Measurements from ENCODE around the gene RAI1. TPM values are rescaled to one million over a fixed set of nuclear protein-coding genes. Genes with fewer than 3 reads are reported as not detected.

RAI1 gene
- total and polyA plus RNA-seq, 2 of the 13 experiments (the other 11 are each of a cell fraction or from before 2014, with no cell fraction given), result 3.4 to 5.2 TPM

DNA sequence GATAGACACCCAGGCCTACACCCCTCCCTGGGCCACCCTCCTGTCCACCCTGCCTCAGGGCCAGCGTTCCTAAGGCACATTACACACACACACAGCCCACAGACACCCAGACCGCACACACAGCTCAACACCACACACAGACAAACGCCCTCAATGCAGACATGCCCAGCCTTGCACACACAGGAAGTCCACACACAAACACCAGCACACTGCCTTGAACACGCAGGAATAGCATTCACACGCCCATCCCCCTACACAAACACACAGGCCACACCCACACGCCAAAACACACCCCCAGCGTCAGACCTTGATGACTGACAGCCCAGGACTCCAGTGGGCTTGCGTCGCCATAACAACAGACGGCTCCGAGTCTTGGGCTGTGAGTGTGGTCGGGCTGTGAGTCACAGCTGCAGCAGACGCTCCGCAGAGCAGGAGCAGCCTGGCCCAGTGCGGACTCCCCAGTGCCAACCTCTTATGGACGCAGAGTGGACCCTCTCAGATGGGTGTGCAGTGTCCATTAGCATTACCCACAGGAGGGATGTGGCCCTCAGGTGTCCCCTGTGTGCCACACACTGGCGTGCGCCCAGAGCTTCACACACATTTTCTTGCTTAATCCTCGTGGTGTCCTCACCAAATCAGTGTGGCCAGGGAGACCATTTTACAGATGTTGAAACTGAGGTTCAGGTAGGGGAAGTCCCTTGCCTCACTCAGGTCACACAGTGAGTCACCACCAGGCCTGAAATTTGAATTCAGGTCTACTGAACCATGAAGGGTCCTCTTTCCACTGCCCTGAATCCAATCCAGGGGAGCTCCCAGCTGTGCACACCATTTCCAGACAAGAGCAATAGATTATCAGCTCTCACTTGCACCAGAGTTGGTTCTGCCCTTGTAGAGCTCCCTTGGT is 17.8 kb upstream of the RAI1 start (continued):
- TF ChIP-seq CHD4 (IDR thresholded peaks at IDR 0.05; ENCODE audit: borderline replicate concordance, low read length), result no peak
- TF ChIP-seq TEAD3 (CRISPR knock-in tag; optimal IDR thresholded peaks at IDR 0.05; ENCODE audit: borderline replicate concordance), result peak; percentile 8
- TF ChIP-seq ZBTB38 (CRISPR knock-in tag; IDR thresholded peaks at IDR 0.05), result no peak
- TF ChIP-seq ZNF629 (CRISPR knock-in tag; conservative IDR thresholded peaks at IDR 0.05), result peak; percentile 91
- peak; percentile 65; the same call in 2 of the 3 replicates for TF ChIP-seq MXI1 (IDR thresholded peaks at IDR 0.05; ENCODE audit: borderline replicate concordance, low read depth, low read length)
- TF ChIP-seq FOXA3 (CRISPR knock-in tag; IDR thresholded peaks at IDR 0.05), result peak; percentile 27; the same call in 1 of the 2 replicates
- TF ChIP-seq SKI (IDR thresholded peaks at IDR 0.05; ENCODE audit: partially characterized antibody), result peak; percentile 64
- 0 out of 2 replicates have a peak, but pooled peaks have one; percentile 6 for TF ChIP-seq ZNF691 (CRISPR knock-in tag; IDR thresholded peaks at IDR 0.05; ENCODE audit: borderline replicate concordance, low read depth)
- no peak for TF ChIP-seq AGO2 (optimal IDR thresholded peaks at IDR 0.05; ENCODE audit: low read depth, low read length)
- TF ChIP-seq KDM5B (CRISPR knock-in tag; IDR thresholded peaks at IDR 0.05; ENCODE audit: borderline replicate concordance), result peak; percentile 35
- no peak for TF ChIP-seq FOXA1 (IDR thresholded peaks at IDR 0.05)
- TF ChIP-seq FOXA1 (CRISPR knock-in tag; IDR thresholded peaks at IDR 0.05), result peak; percentile 65; the same call in 1 of the 2 replicates
- peak; percentile 81 for TF ChIP-seq FOSL2 (CRISPR knock-in tag; IDR thresholded peaks at IDR 0.05)
- no peak for TF ChIP-seq SOX6 (IDR thresholded peaks at IDR 0.05)
- TF ChIP-seq SOX6 (CRISPR knock-in tag; IDR thresholded peaks at IDR 0.05), result 0 out of 2 replicates have a peak, but pooled peaks have one; percentile 20
- TF ChIP-seq, protein P1, sequence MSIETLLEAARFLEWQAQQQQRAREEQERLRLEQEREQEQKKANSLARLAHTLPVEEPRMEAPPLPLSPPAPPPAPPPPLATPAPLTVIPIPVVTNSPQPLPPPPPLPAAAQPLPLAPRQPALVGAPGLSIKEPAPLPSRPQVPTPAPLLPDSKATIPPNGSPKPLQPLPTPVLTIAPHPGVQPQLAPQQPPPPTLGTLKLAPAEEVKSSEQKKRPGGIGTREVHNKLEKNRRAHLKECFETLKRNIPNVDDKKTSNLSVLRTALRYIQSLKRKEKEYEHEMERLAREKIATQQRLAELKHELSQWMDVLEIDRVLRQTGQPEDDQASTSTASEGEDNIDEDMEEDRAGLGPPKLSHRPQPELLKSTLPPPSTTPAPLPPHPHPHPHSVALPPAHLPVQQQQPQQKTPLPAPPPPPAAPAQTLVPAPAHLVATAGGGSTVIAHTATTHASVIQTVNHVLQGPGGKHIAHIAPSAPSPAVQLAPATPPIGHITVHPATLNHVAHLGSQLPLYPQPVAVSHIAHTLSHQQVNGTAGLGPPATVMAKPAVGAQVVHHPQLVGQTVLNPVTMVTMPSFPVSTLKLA (IDR thresholded peaks at IDR 0.05), result 0 out of 2 replicates have a peak, but pooled peaks have one; percentile 3
- TF ChIP-seq SALL1 (CRISPR knock-in tag; IDR thresholded peaks at IDR 0.05), result peak; percentile 42; the same call in 1 of the 2 replicates
- no peak for TF ChIP-seq ZNF737 (CRISPR knock-in tag; IDR thresholded peaks at IDR 0.05; ENCODE audit: borderline replicate concordance)
- no peak for TF ChIP-seq SNAPC2 (CRISPR knock-in tag; IDR thresholded peaks at IDR 0.05)
- peak; percentile 54; the same call in 1 of the 2 replicates for TF ChIP-seq ZNF292 (CRISPR knock-in tag; IDR thresholded peaks at IDR 0.05; ENCODE audit: borderline replicate concordance, low read depth)
- TF ChIP-seq THRA (CRISPR knock-in tag; IDR thresholded peaks at IDR 0.05; ENCODE audit: borderline replicate concordance), result no peak
- no peak for TF ChIP-seq GMEB2 (CRISPR knock-in tag; IDR thresholded peaks at IDR 0.05; ENCODE audit: low read depth)
- 0 out of 2 replicates have a peak, but pooled peaks have one; percentile 62 for TF ChIP-seq HBP1 (CRISPR knock-in tag; IDR thresholded peaks at IDR 0.05; ENCODE audit: low read depth)

Data from HepG2 (cell line).